Bone marrow (tissue), 2 donors: ENCODE results near the gene LRRC4C.

Source experiments
- DNase-seq, 2 donors: peaks; one replicate each; lab custom pipeline; 2025; lab: John Stamatoyannopoulos, UW

The LRRC4C gene

DNA sequence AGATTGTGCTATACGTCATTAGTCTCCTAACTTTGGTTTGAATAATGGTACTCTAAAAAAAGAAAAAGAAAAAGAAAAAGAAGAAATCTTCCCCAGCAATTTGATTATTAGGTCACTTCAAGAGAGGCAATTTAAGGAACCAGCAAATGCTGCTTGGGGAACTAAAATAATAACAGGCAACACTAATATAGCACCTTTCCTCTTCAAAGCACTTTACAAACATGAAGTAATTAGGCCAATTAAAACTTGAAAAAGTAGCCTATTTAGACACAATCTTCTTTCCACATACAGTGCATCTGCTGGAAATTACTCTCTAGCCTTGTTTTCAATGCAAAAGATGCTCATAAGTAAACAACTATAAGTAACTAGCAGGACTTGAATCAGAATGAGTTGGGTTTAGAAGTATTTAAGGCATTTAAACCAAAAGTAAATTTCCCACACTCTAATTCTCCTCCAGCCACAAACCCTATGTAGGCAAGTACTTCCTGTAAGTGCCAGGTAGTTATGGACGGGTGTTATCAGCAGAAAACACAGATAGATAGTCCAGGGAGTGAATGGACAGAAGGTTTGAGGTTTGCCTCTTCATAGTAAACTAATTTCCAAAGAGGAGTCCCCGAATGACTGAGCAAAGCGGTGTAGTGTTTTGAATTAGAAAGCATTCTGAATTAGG is 44.5 kb downstream of the LRRC4C start:
- no peak for DNase-seq

DNA sequence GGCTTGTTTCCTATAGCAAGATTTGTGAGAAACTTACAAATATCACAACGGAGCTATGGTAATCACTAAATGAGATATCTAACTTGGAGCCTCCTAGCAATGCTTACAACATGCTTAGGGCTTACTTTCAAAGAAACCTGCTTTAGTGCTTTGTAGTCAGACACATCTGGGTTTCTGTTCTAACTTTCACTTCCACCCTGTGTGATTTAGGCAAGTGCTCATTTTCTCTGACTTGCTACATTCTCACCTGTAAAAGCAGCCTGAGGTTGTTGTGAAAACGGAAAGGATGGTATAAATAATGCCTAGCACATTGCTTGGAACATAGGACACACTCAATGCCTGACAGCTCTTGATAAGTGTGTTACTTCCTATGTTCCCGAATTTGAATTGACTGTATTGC is 45.6 kb downstream of the LRRC4C start:
- DNase-seq = no peak

DNA sequence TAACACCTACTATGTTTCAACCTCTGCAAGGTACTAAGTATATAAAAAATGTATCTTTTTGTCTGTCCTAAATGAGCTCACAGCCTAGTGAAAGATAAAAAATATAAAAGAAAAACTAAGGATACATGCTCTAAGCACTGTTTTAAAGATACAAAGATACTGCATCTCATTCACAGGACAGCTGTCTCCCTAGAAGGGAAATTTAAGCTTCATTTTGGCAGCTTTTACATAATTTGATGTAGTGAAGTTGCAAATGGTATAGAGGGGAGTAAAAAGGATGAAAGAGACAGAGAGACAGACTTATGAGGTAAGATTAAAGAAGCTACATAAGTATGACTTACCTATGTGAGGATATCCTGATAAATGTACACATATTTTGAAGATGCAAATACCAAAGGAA is 53.6 kb downstream of the LRRC4C start:
- no peak for DNase-seq

DNA sequence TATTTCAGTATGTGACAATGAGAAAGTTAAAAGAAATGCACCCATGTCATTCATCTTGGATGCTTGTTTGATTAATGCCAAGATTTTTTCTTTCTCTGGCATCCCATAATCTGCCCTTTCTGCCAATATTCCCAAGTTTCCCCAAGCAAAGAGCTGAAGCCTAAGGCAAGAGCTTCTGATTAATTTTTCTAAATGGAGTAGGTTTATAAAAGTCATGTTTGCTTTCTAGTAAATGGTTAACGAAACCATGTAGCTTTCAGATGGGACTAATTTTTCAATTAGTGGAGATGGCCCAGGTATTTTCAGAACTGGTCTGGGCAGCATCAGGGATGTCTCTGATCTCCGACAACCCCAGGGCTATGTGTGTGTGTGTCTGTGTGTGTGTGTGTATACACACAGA is 55.3 kb downstream of the LRRC4C start:
- DNase-seq = no peak

DNA sequence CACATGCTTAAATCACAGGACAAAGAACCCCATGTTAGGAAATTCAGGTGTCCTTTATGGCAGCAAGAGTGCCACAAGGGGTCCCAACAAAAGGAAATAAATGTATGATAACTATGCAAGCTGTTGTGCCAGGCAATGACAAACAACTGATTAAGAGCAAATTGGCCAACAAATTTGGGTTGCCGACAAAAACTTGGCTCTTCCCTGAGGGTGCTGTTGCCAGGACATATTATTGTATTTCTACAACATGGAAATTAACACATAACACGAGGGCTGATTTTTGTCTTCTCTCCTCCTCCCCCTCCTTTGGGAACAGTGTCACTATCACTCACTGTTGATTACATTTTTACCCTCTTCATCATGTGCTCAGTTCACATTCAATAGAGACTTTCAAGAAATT is 56.0 kb downstream of the LRRC4C start:
- DNase-seq = no peak

DNA sequence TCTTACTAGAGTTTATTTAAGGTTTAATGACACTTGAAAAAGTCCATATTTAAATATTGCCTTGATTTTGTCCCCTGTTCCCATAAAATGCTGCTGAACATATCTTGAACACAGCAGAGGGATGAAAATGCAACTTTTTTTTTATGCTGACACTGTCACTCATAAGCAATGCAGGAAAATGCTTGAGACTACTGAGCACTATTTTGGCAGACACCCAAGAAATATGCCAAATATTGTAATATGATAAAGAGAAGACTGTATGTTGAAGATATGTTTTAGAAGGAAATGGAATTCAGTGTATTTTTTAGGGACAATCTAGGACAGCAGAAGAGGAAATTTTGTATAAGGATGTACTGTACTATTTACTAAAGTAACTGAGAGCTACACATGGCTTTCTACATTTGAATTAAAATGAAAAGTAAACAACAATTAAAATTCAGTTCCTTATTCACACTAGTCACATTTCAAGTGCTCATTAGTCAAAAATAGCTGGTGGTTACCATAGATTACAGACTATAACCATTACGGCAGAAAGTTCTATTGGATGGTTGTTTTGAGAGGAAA is 58.6 kb downstream of the LRRC4C start:
- DNase-seq = no peak

DNA sequence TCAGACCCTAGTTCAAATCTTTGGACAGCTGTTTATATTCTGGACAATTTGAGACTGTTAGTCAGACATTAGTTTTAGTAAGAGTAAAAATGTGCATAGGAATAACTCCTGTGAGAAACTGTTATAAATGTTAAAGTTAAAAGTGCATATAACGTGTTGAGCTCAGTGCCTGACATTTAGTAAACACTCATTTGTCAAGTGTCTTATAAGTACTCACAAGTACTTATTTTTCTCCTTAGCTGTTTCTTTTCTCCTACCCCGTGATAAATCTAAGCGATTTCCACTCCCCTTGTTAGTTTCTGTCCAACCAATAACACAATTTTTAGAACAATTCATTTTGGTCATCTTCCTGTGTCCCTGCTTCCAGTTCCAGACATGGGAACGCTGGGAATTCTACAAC is 59.3 kb downstream of the LRRC4C start:
- no peak for DNase-seq

DNA sequence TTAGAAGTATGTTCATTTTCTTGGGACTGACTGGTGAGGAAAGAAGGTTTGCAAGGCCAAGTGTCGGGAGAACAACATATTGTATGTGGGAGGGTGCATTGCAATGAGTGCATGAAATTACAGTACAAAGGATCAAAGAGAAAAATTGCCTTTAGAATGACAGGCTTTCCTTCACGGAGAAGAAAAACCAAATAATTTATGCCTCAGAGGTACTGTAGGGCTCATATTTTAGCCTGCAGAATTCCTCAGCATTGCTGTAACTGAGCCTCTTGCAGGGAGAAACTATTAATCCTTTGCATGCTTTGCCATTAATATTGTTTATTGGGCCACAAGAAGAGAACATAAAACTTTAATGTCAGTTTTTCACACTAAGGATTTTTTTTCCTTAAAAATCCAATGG is 60.1 kb downstream of the LRRC4C start:
- no peak for DNase-seq

DNA sequence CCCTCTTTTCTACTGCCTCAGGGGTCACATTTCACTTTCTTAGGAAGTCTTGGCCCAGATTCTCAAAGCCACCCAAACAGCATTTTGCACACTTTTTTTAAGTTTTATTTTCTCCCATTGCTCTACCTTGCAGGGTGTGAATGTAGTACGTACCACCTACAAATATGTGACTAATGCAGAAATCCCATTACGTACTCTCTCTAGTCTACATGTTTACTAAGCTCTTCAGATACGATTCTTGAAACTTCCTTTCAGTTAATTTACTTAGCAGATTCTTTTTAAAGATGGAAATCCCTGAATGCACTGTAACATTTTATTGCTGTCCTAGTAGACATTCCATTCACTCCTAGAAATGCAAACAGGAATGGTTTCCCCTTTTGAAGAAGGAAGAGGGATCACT is 61.3 kb downstream of the LRRC4C start:
- no peak for DNase-seq

DNA sequence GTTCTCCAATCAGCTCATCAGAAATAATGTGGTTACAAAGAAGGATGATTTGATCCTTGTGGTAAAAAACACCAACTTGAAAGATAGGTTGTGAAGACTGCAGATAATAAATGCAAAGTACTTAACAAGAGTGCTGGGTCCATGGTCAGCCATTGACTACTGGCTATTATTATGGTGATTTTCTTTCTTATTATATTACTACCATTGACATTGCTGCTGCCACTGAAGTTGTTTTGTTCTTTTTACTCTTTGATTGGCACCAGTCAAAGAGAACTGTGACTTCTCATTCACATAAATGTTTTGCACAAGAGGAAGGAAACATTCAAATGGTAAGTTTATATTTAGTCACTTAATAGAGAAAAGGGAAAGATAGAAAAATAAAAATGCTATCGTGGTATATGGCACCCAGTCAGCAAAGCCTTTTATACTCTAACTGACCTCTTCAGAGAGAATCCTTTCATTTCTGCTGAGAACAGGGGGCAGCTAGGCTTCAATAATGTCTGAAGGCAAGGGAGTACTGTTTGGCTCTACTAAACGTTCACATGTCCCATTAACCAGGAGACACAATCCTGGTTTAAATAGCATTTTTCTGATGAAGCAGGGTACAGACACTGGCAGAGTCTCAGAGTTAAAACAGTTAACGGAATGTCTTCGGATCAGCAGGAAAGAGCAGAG is 64.8 kb downstream of the LRRC4C start:
- no peak for DNase-seq

DNA sequence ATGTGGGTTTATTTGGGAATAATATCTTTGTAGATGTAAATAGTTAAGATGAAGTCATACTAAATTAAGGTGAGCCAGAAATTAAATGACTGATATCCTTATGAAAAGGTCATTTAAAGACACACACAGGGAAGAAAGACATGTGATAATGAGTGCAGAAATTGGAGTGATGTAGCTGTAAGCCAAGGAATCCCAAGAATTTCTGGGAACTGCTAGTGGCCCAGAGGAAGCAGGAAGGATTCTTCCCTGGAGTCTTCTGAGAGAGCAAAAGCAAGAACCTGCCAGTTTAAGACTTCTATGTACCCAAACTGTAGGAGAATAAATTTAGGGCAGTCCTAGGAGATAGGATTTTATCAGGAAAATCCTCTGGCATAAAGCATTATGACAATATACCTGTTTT is 66.9 kb downstream of the LRRC4C start:
- no peak for DNase-seq

DNA sequence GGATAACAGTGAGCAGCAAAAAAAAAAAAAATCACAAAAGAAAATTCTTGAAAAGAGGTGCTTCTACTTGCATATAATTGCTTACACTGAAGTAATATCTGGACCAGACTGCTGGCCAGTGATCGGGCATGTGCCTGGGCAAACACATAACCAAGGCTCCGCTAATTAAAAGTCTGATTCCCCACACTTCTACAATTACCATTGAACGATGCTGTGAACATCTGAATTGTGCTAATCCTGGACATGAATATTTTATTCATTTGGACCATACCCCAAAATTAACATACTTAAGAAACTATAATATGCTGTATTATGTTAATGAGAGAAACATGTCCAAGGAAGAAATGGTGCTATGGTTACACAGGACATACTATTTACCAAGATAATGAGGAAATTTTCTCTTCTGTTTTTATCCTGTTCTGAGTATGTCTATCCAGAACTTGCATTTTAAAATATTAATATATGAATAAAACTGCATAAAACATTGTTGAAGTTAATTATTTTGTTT is 69.8 kb downstream of the LRRC4C start:
- no peak for DNase-seq

DNA sequence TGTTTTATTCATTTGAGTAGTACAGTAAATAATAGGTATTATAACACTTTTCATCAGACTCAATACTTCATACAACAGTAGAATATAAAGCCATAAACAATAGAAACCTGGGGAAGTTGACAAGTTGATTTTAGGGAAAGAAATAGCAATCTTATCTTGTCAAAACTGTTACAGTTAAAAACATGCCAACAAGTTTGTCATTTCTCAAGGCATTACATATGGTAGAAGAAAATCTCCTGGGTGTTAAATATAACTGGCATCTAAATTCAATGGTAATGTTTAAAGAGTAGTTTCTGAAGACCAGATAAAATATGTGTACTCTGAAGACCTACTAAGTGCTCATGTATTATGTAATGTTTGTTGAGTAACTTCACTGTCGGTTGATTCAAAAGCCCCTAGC is 75.1 kb downstream of the LRRC4C start:
- no peak for DNase-seq

DNA sequence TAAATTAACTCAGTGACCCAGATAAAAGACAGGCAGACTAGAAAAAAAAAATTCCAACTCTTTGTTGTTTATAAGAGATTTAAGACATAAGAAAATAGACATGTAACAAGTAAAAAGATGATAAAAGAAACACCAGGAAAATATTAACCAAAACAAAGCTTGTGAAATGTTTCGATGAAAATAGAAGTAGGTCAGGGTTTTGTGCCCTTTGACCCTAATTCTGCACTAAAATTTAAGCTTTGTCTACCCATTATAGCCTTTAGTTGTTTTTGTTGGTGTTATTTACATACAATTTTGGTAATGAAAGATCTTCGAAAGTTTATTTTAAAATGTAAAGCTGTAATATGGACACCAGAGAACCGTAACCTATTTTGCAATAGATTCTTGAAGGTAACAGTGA is 75.7 kb downstream of the LRRC4C start:
- DNase-seq = no peak

DNA sequence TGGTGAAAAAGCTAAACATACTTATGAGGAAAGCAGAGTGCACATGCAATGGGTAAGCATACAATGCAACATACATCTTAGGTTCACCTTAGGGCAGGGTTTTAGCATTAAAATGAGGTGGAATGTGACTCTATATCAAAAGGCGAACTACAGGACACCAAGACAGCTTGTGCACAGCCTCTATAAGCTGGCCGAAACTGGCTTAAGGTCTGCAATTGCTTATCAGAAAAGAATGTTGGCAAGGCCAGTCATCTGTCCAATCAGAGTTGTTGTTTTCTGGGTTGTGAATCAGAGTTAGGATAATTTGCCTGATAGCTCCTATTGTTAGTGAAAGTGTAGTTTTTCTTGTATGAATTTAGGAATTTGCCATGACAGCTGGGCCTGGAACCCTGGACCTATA is 76.5 kb downstream of the LRRC4C start:
- DNase-seq = no peak

DNA sequence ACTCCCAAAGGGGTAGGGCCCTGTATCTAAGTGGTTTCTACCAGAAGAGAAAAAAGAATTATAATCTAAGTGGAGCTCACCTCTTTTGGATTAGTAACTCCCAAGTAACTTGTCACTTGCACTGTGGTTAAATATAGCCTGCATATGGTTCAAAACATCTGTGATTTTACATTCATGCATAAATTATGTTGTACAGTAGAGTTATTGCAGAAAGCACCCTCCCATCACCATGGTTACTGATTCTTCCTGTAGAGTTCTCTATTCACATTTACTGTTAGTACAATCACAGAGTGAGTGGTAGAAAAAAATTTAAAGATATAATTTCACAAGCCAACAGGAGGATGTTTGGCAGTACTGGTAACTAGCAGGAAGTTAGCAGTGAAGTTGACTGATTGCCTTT is 80.4 kb downstream of the LRRC4C start:
- DNase-seq = no peak

DNA sequence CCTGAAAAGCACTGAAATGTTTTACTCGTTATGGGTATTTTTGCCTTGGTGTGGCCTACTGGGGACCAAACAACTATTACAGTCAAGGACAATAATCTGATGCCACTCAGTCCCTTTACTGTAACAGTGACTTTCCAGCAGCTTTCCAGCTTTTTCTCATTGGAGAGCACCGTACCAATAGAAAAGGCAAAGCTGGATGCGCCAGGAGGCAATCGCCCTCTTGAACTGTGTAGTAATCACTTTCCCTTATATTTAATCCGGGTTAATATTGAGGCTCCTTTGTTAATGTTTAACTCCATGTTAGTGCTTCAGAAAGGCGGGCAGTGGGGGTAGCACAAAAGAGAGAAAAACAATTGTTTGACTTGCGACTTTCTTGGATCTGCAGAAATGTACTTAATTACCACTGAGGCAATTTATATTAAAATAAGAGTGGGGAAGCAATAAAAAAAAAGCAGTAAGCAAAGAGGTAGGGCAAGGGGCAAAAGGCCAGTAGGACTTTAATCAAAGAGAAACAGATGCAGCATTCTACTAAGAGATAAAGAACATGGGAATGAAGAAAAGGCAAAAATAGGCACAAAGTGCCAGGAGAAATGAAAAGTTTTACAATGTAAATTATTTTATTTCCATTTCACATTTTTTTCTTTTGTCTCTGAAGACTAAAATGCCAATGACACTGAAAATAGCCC is 81.6 kb downstream of the LRRC4C start:
- no peak for DNase-seq

DNA sequence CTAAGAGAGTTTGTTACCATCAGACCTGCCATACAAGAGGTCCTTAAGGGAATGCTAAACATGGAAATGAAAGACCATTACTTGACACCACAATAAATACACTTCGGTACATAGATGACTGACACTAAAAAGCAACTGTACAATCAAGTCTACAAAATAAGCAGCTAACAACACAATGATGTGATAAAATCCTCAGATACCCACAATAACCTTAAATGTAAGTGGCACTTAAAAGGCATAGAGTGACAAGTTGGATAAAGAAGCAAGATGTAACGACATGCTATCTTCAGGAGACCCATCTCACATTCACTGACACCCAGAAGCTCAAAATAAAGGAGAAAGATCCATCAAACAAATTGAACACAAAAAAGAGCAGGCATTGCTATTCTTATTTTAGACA is 107.6 kb downstream of the LRRC4C start:
- DNase-seq = no peak

DNA sequence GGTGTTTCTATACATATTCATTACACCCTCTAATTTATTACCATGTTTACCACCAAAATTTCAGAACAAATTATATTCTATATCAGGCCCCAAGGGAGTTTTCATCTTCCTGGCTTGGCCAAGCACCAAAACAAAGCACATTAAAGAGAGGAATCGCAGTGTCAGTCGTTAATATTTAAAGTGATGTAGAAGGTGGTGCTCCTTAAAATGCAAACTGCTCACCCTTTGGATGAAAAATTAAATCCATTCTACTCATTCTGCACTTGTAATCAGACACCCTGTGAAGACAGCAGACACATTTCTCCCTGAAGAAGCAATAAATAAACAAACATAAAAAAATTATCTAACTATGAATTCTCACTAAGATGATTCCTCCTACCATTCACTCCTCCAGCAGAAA is 113.4 kb downstream of the LRRC4C start:
- no peak for DNase-seq

DNA sequence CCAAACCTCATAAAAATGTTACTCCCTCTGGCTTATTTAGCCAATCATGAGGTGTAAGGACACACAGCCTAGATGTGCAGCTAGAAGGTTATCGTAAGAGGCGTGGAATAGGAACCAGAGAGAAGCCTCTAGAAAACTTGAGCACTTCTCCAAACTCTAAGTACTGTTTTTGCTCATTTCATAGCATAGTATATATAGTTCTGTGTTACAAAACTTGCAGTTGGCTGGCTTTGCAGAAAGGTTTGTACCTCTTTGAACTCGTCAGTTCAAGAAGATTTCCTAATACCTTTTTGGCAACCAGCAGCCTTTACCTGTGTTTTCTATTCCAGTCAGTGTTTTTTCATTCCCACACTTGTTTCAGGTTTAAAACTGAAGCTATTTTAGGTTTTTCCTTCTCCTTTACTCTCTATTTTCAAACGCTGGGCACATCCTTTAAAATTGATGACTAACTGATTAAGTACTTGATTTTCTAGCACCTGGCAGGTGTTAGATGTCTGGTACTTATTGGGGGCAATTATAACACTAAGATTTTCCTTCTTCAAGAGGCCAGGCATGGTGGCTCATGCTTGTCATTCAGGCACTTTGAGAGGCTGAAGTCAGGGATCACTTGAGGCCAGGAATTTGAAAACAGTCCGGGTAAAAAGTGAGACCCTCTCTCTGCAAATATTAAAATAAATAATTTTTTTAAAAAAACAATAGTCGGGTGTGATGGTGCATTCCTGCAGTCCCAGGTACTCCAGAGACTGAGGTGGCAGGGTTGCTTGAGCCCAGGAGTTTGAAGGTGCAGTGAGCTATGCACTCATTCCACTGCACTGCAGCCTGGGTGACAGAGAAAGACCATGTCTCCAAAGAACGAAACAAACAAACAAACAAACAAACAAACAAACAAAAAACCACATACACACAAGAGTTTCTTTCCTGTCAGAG is 125.2 kb downstream of the LRRC4C start:
- DNase-seq = no peak

DNA sequence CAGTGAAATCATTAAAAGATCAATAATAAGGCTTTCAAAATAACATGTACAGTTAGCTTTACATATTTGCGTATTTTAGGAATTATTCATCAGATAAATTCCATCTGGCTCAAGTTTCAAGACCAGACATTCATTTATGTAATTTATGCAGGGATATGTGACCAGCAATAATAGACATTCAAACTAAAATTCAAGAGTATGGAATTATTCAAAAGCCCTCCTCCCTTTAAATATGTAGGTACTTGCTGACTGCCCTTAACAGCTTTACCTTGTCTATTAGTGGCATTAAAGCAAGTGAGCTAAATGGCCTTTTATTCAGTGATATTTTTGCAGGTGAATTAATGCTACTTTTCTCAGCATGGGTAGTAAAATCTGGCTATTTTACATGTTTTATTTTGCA is 126.1 kb downstream of the LRRC4C start:
- no peak for DNase-seq

DNA sequence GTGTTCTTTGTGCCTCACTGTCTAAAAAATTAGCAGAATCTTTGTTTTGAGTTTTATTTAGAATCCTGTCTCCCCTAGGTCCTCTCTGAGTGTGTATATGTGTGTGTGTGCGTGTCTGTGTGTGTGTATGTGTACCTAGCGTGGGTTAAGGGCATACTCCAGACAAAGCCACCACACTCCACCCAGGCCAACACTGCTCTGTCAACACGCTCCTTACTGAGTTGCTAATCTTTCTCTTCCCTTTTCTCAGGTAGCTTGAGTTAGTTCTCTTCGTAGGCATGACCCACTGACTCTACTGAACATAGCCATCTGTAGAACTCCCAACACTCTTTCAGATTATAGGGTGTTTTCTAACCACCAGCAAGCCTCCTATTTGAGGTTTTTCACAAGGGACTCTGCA is 131.1 kb downstream of the LRRC4C start:
- no peak for DNase-seq
